H1 (cell line): ENCODE results near the gene TGFA. TPM values are rescaled to one million over a fixed set of nuclear protein-coding genes. Genes with fewer than 3 reads are reported as not detected.

Source experiments
- CTCF ChIA-PET: fragments of 300-600 bp; sonication (Branson Sonifier 250); formaldehyde crosslinking; loops from one replicate; lab custom pipeline; 2021; ENCODE audit not compliant: partially characterized antibody; lab: Charles Lee
- POLR2A ChIA-PET: fragments of 300-600 bp; sonication (Branson Sonifier 250); formaldehyde crosslinking; loops from one replicate; lab custom pipeline; 2021; ENCODE audit warnings: inconsistent platforms; ENCODE audit not compliant: partially characterized antibody; lab: Charles Lee
- DNase-seq, 2 experiments: peaks; one replicate each; pipeline versions ENCODE4 v3.0.0 to v3.0.0-alpha.2; 2010 to 2022; ENCODE audit warnings: low spot score in 2 of 2, low read depth in 1 of 2, mixed read lengths in 1 of 2
- FAIRE-seq: peaks from 2 replicates; lab custom pipeline; 2011; peaks lifted over from hg19 to GRCh38; lab: Jason Lieb, UNC
- H2AFZ ChIP-seq: 2 replicates; pipeline ENCODE4 v1.8.1; 2012; ENCODE audit warnings: low read length, inconsistent platforms
- H2AK5ac ChIP-seq: 2 replicates; pipeline ENCODE4 v1.6.1; 2013; ENCODE audit warnings: low read depth, low read length
- H2BK120ac ChIP-seq: replicated peaks from 2 replicates; pipeline ENCODE3; 2013; ENCODE audit warnings: low read depth, low read length, inconsistent platforms
- H2BK12ac ChIP-seq: 2 replicates; pipeline ENCODE4 v1.6.1; 2013; ENCODE audit warnings: low read depth, low read length
- H2BK15ac ChIP-seq: 2 replicates; pipeline ENCODE4 v1.6.1; 2013; ENCODE audit warnings: low read length
- H2BK20ac ChIP-seq: 2 replicates; pipeline ENCODE4 v1.6.1; 2013; ENCODE audit warnings: low read length
- H2BK5ac ChIP-seq: 2 replicates; pipeline ENCODE4 v1.6.1; 2013; ENCODE audit warnings: low read depth, low read length
- H3K14ac ChIP-seq: 2 replicates; pipeline ENCODE4 v1.6.1; 2013; ENCODE audit warnings: inconsistent platforms; ENCODE audit not compliant: insufficient read length
- H3K18ac ChIP-seq: 2 replicates; pipeline ENCODE4 v1.6.1; 2013; ENCODE audit warnings: low read length; ENCODE audit errors: extremely low read depth
- H3K23ac ChIP-seq: 2 replicates; pipeline ENCODE4 v1.6.1; 2013; ENCODE audit warnings: inconsistent platforms; ENCODE audit not compliant: insufficient read length
- H3K23me2 ChIP-seq: 2 replicates; pipeline ENCODE4 v1.6.1; 2013; ENCODE audit warnings: low read depth, low read length
- H3K27ac ChIP-seq: 2 replicates; pipeline ENCODE4 v1.6.1; 2011; ENCODE audit warnings: low read depth, low read length, inconsistent platforms
- H3K27me3 ChIP-seq, 4 experiments: replicated peaks in 1 of 4; 1 replicate in 1 of 4; 2 replicates in 3 of 4; pipeline versions ENCODE4 v1.6.1 to v1.8.1; 2011 to 2013; ENCODE audit warnings: low read length in 3 of 4, mild to moderate bottlenecking in 3 of 4, inconsistent platforms in 2 of 4, mixed read lengths in 2 of 4, moderate library complexity in 1 of 4; ENCODE audit not compliant: control insufficient read depth in 3 of 4, insufficient read depth in 3 of 4; ENCODE audit errors: extremely low read depth in 1 of 4
- H3K36me3 ChIP-seq, 4 experiments: 2 replicates each; pipeline versions ENCODE4 v1.6.1 to v1.8.1; 2011 to 2013; ENCODE audit warnings: mild to moderate bottlenecking in 4 of 4, low read length in 3 of 4, moderate library complexity in 2 of 4, control low read depth in 1 of 4, inconsistent platforms in 1 of 4; ENCODE audit not compliant: insufficient read depth in 4 of 4, control insufficient read depth in 2 of 4
- H3K4ac ChIP-seq: replicated peaks from 2 replicates; pipeline ENCODE3; 2013; ENCODE audit warnings: low read length, low read depth, mixed read lengths, inconsistent platforms; ENCODE audit not compliant: insufficient read length
- H3K4me1 ChIP-seq, 4 experiments: replicated peaks in 1 of 4; 1 replicate in 1 of 4; 2 replicates in 3 of 4; pipeline versions ENCODE4 v1.6.1 to v1.8.1; 2011 to 2013; ENCODE audit warnings: low read length in 3 of 4, inconsistent platforms in 2 of 4, mixed read lengths in 1 of 4; ENCODE audit not compliant: insufficient read depth in 4 of 4, control insufficient read depth in 3 of 4
- H3K4me2 ChIP-seq, 2 experiments: 2 replicates each; pipeline versions ENCODE4 v1.6.1 to v1.8.1; 2011 to 2013; ENCODE audit warnings: low read depth in 2 of 2, low read length in 2 of 2, control low read depth in 1 of 2, inconsistent platforms in 1 of 2, mild to moderate bottlenecking in 1 of 2; ENCODE audit not compliant: insufficient read depth in 1 of 2
- H3K4me3 ChIP-seq, 4 experiments: fragments of 200-600, 300-600 bp in 1 of 4; sonication (generic), shearing (Covaris generic), sonication (Bioruptor Twin) in 1 of 4; 2 replicates each; pipeline versions ENCODE4 v1.5.1 to v1.8.1; 2011 to 2016; ENCODE audit warnings: low read length in 4 of 4, low read depth in 3 of 4, control low read depth in 2 of 4, inconsistent platforms in 2 of 4, mild to moderate bottlenecking in 2 of 4, mixed read lengths in 1 of 4, moderate library complexity in 1 of 4; ENCODE audit not compliant: insufficient read depth in 2 of 4; ENCODE audit errors: extremely low read depth in 1 of 4
- H3K56ac ChIP-seq: replicated peaks from 2 replicates; pipeline ENCODE3; 2013; ENCODE audit warnings: low read depth, mild to moderate bottlenecking, mixed read lengths, low read length, inconsistent platforms; ENCODE audit not compliant: insufficient read length
- H3K79me1 ChIP-seq: 2 replicates; pipeline ENCODE4 v1.6.1; 2013; ENCODE audit warnings: low read depth, low read length, control low read depth
- H3K79me2 ChIP-seq, 2 experiments: 2 replicates each; pipeline versions ENCODE4 v1.6.1 to v1.8.1; 2012 to 2013; ENCODE audit warnings: low read length in 2 of 2, mild to moderate bottlenecking in 2 of 2, inconsistent platforms in 1 of 2; ENCODE audit not compliant: insufficient read depth in 2 of 2, control insufficient read depth in 1 of 2
- H3K9ac ChIP-seq, 4 experiments: replicated peaks in 1 of 4; 1 replicate in 1 of 4; 2 replicates in 3 of 4; pipeline versions ENCODE4 v1.6.1 to v1.8.1; 2011 to 2013; ENCODE audit warnings: low read depth in 3 of 4, low read length in 3 of 4, control low read depth in 2 of 4, mild to moderate bottlenecking in 2 of 4, moderate library complexity in 2 of 4, inconsistent platforms in 1 of 4; ENCODE audit errors: extremely low read depth in 1 of 4
- H3K9me3 ChIP-seq, 2 experiments: 2 replicates each; pipeline versions ENCODE4 v1.6.1 to v1.8.1; 2012 to 2013; ENCODE audit warnings: mild to moderate bottlenecking in 2 of 2, moderate library complexity in 2 of 2, control low read depth in 1 of 2, inconsistent platforms in 1 of 2, low read depth in 1 of 2, low read length in 1 of 2, mixed read lengths in 1 of 2; ENCODE audit not compliant: insufficient read depth in 2 of 2
- H4K20me1 ChIP-seq, 2 experiments: replicated peaks in 1 of 2; 2 replicates each; pipeline versions ENCODE3 to v1.8.1; 2011 to 2013; ENCODE audit warnings: inconsistent platforms in 2 of 2, low read length in 2 of 2, mild to moderate bottlenecking in 1 of 2; ENCODE audit not compliant: insufficient read depth in 2 of 2, control insufficient read depth in 1 of 2
- H4K5ac ChIP-seq: 2 replicates; pipeline ENCODE4 v1.6.1; 2013; ENCODE audit warnings: low read length, low read depth, mixed read lengths, inconsistent platforms; ENCODE audit not compliant: insufficient read length
- H4K8ac ChIP-seq: 2 replicates; pipeline ENCODE4 v1.8.0; 2013; ENCODE audit warnings: mild to moderate bottlenecking, moderate library complexity, low read length, inconsistent platforms; ENCODE audit not compliant: insufficient read depth; ENCODE audit errors: extremely low read depth
- H4K91ac ChIP-seq: replicated peaks from 2 replicates; pipeline ENCODE3; 2013; ENCODE audit warnings: low read length, mixed read lengths, inconsistent platforms; ENCODE audit not compliant: insufficient read length
- CBX8 ChIP-seq: fragments of 300-800, 300-1000 bp; sonication (generic); IDR thresholded peaks from 2 replicates; pipeline ENCODE4 v1.7.1; 2016; ENCODE audit warnings: low read depth, low read length, borderline replicate concordance
- CHD1 ChIP-seq: IDR thresholded peaks from 2 replicates; pipeline ENCODE4 v1.6.1; 2012; ENCODE audit warnings: low read depth, low read length, improper control_type of control experiment
- CTCF ChIP-seq, 3 experiments: IDR thresholded peaks; 1 replicate in 2 of 3; 2 replicates in 1 of 3; pipeline versions ENCODE4 v1.5.1 to v1.6.1; 2011; ENCODE audit warnings: low read length in 3 of 3, mild to moderate bottlenecking in 3 of 3, inconsistent platforms in 2 of 3, low read depth in 1 of 3, moderate library complexity in 1 of 3; ENCODE audit not compliant: insufficient read depth in 1 of 3; ENCODE audit errors: control extremely low read depth in 1 of 3
- GTF2F1 ChIP-seq: IDR thresholded peaks from 2 replicates; pipeline ENCODE4 v1.6.1; 2012; ENCODE audit warnings: low read depth, low read length, improper control_type of control experiment, borderline replicate concordance
- KDM1A ChIP-seq: fragments of 200-600, 300-600 bp; sonication (generic); IDR thresholded peaks from 2 replicates; pipeline ENCODE4 v1.7.1; 2016; ENCODE audit warnings: mild to moderate bottlenecking, low read length, borderline replicate concordance
- NANOG ChIP-seq: IDR thresholded peaks from 2 replicates; pipeline ENCODE4 v1.6.1; 2011; ENCODE audit warnings: low read length, low read depth, mild to moderate bottlenecking, inconsistent platforms; ENCODE audit not compliant: insufficient read depth, poor library complexity, severe bottlenecking
- POLR2AphosphoS5 ChIP-seq: IDR thresholded peaks from 2 replicates; pipeline ENCODE4 v1.6.1; 2011; ENCODE audit warnings: low read depth, low read length
- RAD21 ChIP-seq, 2 experiments: IDR thresholded peaks in 1 of 2; conservative IDR thresholded peaks in 1 of 2; 2 replicates each; pipeline ENCODE4 v1.6.1; 2011; ENCODE audit warnings: low read depth in 2 of 2, low read length in 2 of 2, improper control_type of control experiment in 1 of 2, inconsistent platforms in 1 of 2, mild to moderate bottlenecking in 1 of 2, moderate library complexity in 1 of 2
- RBBP5 ChIP-seq: IDR thresholded peaks from 2 replicates; pipeline ENCODE4 v1.7.1; 2012; ENCODE audit warnings: low read depth, mild to moderate bottlenecking, inconsistent platforms, low read length, moderate library complexity, borderline replicate concordance
- SIN3A ChIP-seq, 2 experiments: IDR thresholded peaks in 1 of 2; conservative IDR thresholded peaks in 1 of 2; 2 replicates each; pipeline ENCODE4 v1.6.1; 2011 to 2012; ENCODE audit warnings: low read length in 2 of 2, improper control_type of control experiment in 1 of 2, low read depth in 1 of 2, mild to moderate bottlenecking in 1 of 2
- SP1 ChIP-seq: IDR thresholded peaks from 2 replicates; pipeline ENCODE4 v1.6.1; 2011; ENCODE audit warnings: low read depth, low read length
- SP4 ChIP-seq: IDR thresholded peaks from 2 replicates; pipeline ENCODE4 v1.6.1; 2012; ENCODE audit warnings: low read length, inconsistent platforms
- TCF12 ChIP-seq: IDR thresholded peaks from 2 replicates; pipeline ENCODE4 v1.6.1; 2011; ENCODE audit warnings: low read depth, mild to moderate bottlenecking, low read length
- polyA plus RNA-seq, 7 experiments: library from polyadenylated mRNA; depleted of rRNA in 3 of 7; stranded (reverse) in 5 of 7; unstranded in 2 of 7; fragments of >200 nt in 5 of 7; fragments of 200-250 nt in 2 of 7; gene quantifications; 1 replicate in 5 of 7; 2 replicates in 1 of 7; 4 replicates in 1 of 7; pipeline versions ENCODE4 v1.2.1 to v1.2.3, GENCODE V29; 2011 to 2013; ENCODE audit warnings: missing spikeins in 2 of 7, mixed read lengths in 2 of 7
- total RNA-seq: library from RNA; stranded (reverse); fragmentation: NEBNext Ultra II Directional; extraction: Animal tissue kit (Norgen Biotek cat#: 25700); gene quantifications from 2 replicates; pipeline ENCODE4 v1.2.1, GENCODE V29; 2021

Gene TGFA
- total and polyA plus RNA-seq, 2 of the 8 experiments (the other 6 are each of a cell fraction or from before 2014, with no cell fraction given), result 1.8 to 3.7 TPM

DNA sequence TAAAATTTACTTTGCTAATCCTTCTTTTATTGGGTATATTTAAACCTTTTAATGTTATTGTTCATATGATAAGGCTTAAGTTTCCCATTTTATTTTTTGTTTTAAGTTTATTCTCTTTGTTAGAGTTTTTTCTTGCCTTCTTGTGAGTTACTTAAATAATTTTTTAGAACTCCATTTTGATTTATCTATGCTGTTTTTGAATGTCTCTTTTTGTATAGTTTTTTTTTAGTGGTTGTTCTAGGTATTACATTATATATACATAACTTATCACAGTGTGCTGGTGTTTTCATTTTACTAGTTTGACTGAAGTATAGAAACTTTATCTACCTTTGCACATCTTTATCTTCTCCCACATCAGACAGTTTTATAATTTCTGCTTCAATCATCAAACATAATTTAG lies 49.4 kb upstream of the TGFA start:
- ChIA-PET CTCF (no interaction called here), POLR2A (no interaction called here)
- H4K20me1 ChIP-seq, result no peaks in the 10 kb centered on the region
- H4K5ac ChIP-seq, result no peak overlapping the region
- H2BK5ac ChIP-seq, result no peak overlapping the region
- no peaks in the 10 kb centered on the region for H3K79me1 ChIP-seq
- no peaks in the 10 kb centered on the region for H3K36me3 ChIP-seq
- H2AFZ ChIP-seq, result no peak overlapping the region
- H3K23me2 ChIP-seq, result no peaks in the 10 kb centered on the region
- H3K4me1 ChIP-seq, result no peaks in the 10 kb centered on the region
- H3K79me2 ChIP-seq, result no peaks in the 10 kb centered on the region
- H2AK5ac ChIP-seq, result no peak overlapping the region
- DNase-seq (no peak), FAIRE-seq (no peak)
- no peaks in the 10 kb centered on the region for H3K27me3 ChIP-seq
- no peak overlapping the region for H2BK12ac ChIP-seq
- H4K8ac ChIP-seq, result no peak overlapping the region
- H3K23ac ChIP-seq, result no peak overlapping the region
- H3K18ac ChIP-seq, result no peak overlapping the region
- H4K91ac ChIP-seq, result no peak overlapping the region
- H3K9ac ChIP-seq, result no peak overlapping the region
- peaks cover 0 to 6% of the 10 kb centered on the region in 2 experiments; a peak in 2 of 4 replicates for H3K9me3 ChIP-seq
- no peak overlapping the region for H3K56ac ChIP-seq
- no peak overlapping the region for H3K4me3 ChIP-seq
- H3K27ac ChIP-seq, result no peak overlapping the region
- no peak overlapping the region for H3K4ac ChIP-seq
- no peak overlapping the region for H2BK15ac ChIP-seq
- H2BK120ac ChIP-seq, result no peak overlapping the region
- no peak overlapping the region for H3K4me2 ChIP-seq
- no peak overlapping the region for H2BK20ac ChIP-seq
- no peak overlapping the region for H3K14ac ChIP-seq
- TF ChIP-seq GTF2F1 (no peak), CBX8 (no peak), RAD21 (IDR thresholded peaks at IDR 0.05 in 1 of 2, conservative IDR thresholded peaks at IDR 0.05 in 1 of 2; ENCODE audit: low read depth in 2 of 2, low read length in 2 of 2) (no peak), SP1 (no peak), CHD1 (no peak), KDM1A (no peak), CTCF (IDR thresholded peaks at IDR 0.05; ENCODE audit: control extremely low read depth in 1 of 3, insufficient read depth in 1 of 3, low read depth in 1 of 3, low read length in 3 of 3) (no peak), POLR2AphosphoS5 (no peak), TCF12 (no peak), RBBP5 (no peak), NANOG (no peak), SIN3A (conservative IDR thresholded peaks at IDR 0.05 in 1 of 2, IDR thresholded peaks at IDR 0.05 in 1 of 2; ENCODE audit: low read depth in 1 of 2, low read length in 2 of 2) (no peak), SP4 (no peak)
